Memory B cell (primary cell): ENCODE data around the gene PRKAG1.
A peak's percentile ranks its signal among the peaks of the same experiment; 100 is the strongest.

Experiments
- ATAC-seq: fragments of 150-1000 bp; cut with Tn5 transposase; 2 replicates; pipeline ENCODE4 v1.10.0; 2021; ENCODE audit warnings: low read depth, mild to moderate bottlenecking, moderate library complexity
- DNase-seq, 2 donors: peaks; one replicate each; pipeline ENCODE4 v3.0.0; 2022; ENCODE audit warnings: low spot score in 2 of 2
- H3K27ac Mint-ChIP-seq: one replicate; pipeline ENCODE4 v1.8.0; 2022; ENCODE audit warnings: mild to moderate bottlenecking, moderate library complexity, mixed read lengths
- H3K27me3 Mint-ChIP-seq: one replicate; pipeline ENCODE4 v1.8.0; 2022; ENCODE audit warnings: mixed read lengths
- H3K36me3 Mint-ChIP-seq: one replicate; pipeline ENCODE4 v1.8.0; 2022; ENCODE audit warnings: mild to moderate bottlenecking, mixed read lengths
- H3K4me1 Mint-ChIP-seq: one replicate; pipeline ENCODE4 v1.8.0; 2022; ENCODE audit warnings: mixed read lengths
- H3K4me3 Mint-ChIP-seq: one replicate; pipeline ENCODE4 v1.8.0; 2022; ENCODE audit warnings: mild to moderate bottlenecking, moderate library complexity, mixed read lengths
- H3K9me3 Mint-ChIP-seq: one replicate; pipeline ENCODE4 v1.8.0; 2022; ENCODE audit warnings: mixed read lengths

The PRKAG1 gene

GRCh38 chr12:49030714-49031572 is 12.4 kb upstream of the PRKAG1 start:
- no peak overlapping the region for H3K27ac Mint-ChIP-seq
- H3K4me1 Mint-ChIP-seq, result peaks cover 2% of the 10 kb centered on the region
- H3K36me3 Mint-ChIP-seq, result peaks cover 19% of the 10 kb centered on the region
- no peak for ATAC-seq
- DNase-seq, result no peak
- no peak overlapping the region for H3K4me3 Mint-ChIP-seq
- H3K9me3 Mint-ChIP-seq, result no peaks in the 10 kb centered on the region
- no peaks in the 10 kb centered on the region for H3K27me3 Mint-ChIP-seq

GRCh38 chr12:49030119-49030518 is 11.5 kb upstream of the PRKAG1 start:
- ATAC-seq (no peak), DNase-seq (no peak)
- H3K27ac Mint-ChIP-seq, result peak overlapping the region; percentile 20
- H3K4me3 Mint-ChIP-seq, result no peak overlapping the region
- H3K9me3 Mint-ChIP-seq, result no peaks in the 10 kb centered on the region
- peaks cover 22% of the 10 kb centered on the region for H3K36me3 Mint-ChIP-seq
- H3K4me1 Mint-ChIP-seq, result peaks cover 2% of the 10 kb centered on the region
- H3K27me3 Mint-ChIP-seq, result no peaks in the 10 kb centered on the region

GRCh38 chr12:49028666-49029275 is 10.2 kb upstream of the PRKAG1 start:
- DNase-seq, result no peak
- no peaks in the 10 kb centered on the region for H3K27me3 Mint-ChIP-seq
- no peaks in the 10 kb centered on the region for H3K9me3 Mint-ChIP-seq
- H3K4me3 Mint-ChIP-seq, result no peak overlapping the region
- no peak for ATAC-seq
- H3K27ac Mint-ChIP-seq, result no peak overlapping the region
- H3K4me1 Mint-ChIP-seq, result peaks cover under 1% of the 10 kb centered on the region
- H3K36me3 Mint-ChIP-seq, result peaks cover 23% of the 10 kb centered on the region

GRCh38 chr12:49027846-49028555 is 9.4 kb upstream of the PRKAG1 start:
- no peak for ATAC-seq
- H3K4me3 Mint-ChIP-seq, result no peak overlapping the region

GRCh38 chr12:49026678-49027480 is 8.3 kb upstream of the PRKAG1 start:
- no peaks in the 10 kb centered on the region for H3K9me3 Mint-ChIP-seq
- H3K4me1 Mint-ChIP-seq, result no peaks in the 10 kb centered on the region
- H3K27ac Mint-ChIP-seq, result no peak overlapping the region
- H3K4me3 Mint-ChIP-seq, result no peak overlapping the region
- DNase-seq (no peak), ATAC-seq (no peak)
- H3K27me3 Mint-ChIP-seq, result no peaks in the 10 kb centered on the region
- peaks cover 27% of the 10 kb centered on the region for H3K36me3 Mint-ChIP-seq

More at GRCh38 chr12:49027846-49028555, 9.4 kb upstream of the PRKAG1 start:
- no peak overlapping the region for H3K27ac Mint-ChIP-seq
- H3K4me1 Mint-ChIP-seq, result no peaks in the 10 kb centered on the region
- no peak for DNase-seq
- peaks cover 21% of the 10 kb centered on the region for H3K36me3 Mint-ChIP-seq
- no peaks in the 10 kb centered on the region for H3K27me3 Mint-ChIP-seq
- no peaks in the 10 kb centered on the region for H3K9me3 Mint-ChIP-seq

GRCh38 chr12:49026101-49026500 is 7.5 kb upstream of the PRKAG1 start:
- ATAC-seq, result no peak
- H3K36me3 Mint-ChIP-seq, result peaks cover 30% of the 10 kb centered on the region
- H3K4me3 Mint-ChIP-seq, result no peak overlapping the region
- H3K27me3 Mint-ChIP-seq, result no peaks in the 10 kb centered on the region
- DNase-seq, result no peak
- H3K27ac Mint-ChIP-seq, result no peak overlapping the region
- H3K9me3 Mint-ChIP-seq, result no peaks in the 10 kb centered on the region
- H3K4me1 Mint-ChIP-seq, result no peaks in the 10 kb centered on the region

- H3K36me3 Mint-ChIP-seq, result peaks cover 30% of the 10 kb centered on the region
- no peaks in the 10 kb centered on the region for H3K27me3 Mint-ChIP-seq
- no peaks in the 10 kb centered on the region for H3K9me3 Mint-ChIP-seq
- DNase-seq (no peak), ATAC-seq (no peak)
- no peak overlapping the region for H3K4me3 Mint-ChIP-seq
- no peak overlapping the region for H3K27ac Mint-ChIP-seq
- no peaks in the 10 kb centered on the region for H3K4me1 Mint-ChIP-seq
Observed at GRCh38 chr12:49025463-49025862, 6.9 kb upstream of the PRKAG1 start.

- Mint-ChIP-seq H3K9me3 (no peaks in the 10 kb centered on the region), H3K4me1 (peaks cover 5% of the 10 kb centered on the region), H3K36me3 (peaks cover 30% of the 10 kb centered on the region), H3K4me3 (no peak overlapping the region), H3K27me3 (no peaks in the 10 kb centered on the region), H3K27ac (peak overlapping the region; percentile 31)
- ATAC-seq (no peak), DNase-seq (no peak)
Observed at GRCh38 chr12:49024543-49024942, 6.0 kb upstream of the PRKAG1 start.

GRCh38 chr12:49023812-49024211 is 5.2 kb upstream of the PRKAG1 start:
- ATAC-seq, result no peak
- no peak overlapping the region for H3K4me3 Mint-ChIP-seq
- DNase-seq, result no peak
- no peaks in the 10 kb centered on the region for H3K27me3 Mint-ChIP-seq
- H3K27ac Mint-ChIP-seq, result no peak overlapping the region
- H3K4me1 Mint-ChIP-seq, result peaks cover 9% of the 10 kb centered on the region
- H3K9me3 Mint-ChIP-seq, result no peaks in the 10 kb centered on the region
- peaks cover 28% of the 10 kb centered on the region for H3K36me3 Mint-ChIP-seq

- Mint-ChIP-seq H3K36me3 (peaks cover 23% of the 10 kb centered on the region), H3K9me3 (no peaks in the 10 kb centered on the region), H3K27ac (peak overlapping the region; percentile 71), H3K4me3 (no peak overlapping the region), H3K27me3 (no peaks in the 10 kb centered on the region), H3K4me1 (peaks cover 12% of the 10 kb centered on the region)
- ATAC-seq, result no peak
- no peak for DNase-seq
Observed at GRCh38 chr12:49022558-49023178, 4.1 kb upstream of the PRKAG1 start.

GRCh38 chr12:49021292-49021915 is 2.8 kb upstream of the PRKAG1 start:
- Mint-ChIP-seq H3K4me1 (peaks cover 18% of the 10 kb centered on the region), H3K9me3 (no peaks in the 10 kb centered on the region), H3K27ac (peak overlapping the region; percentile 85), H3K4me3 (no peak overlapping the region), H3K27me3 (no peaks in the 10 kb centered on the region), H3K36me3 (peaks cover 27% of the 10 kb centered on the region)
- no peak for ATAC-seq
- DNase-seq, result no peak

- H3K9me3 Mint-ChIP-seq, result no peaks in the 10 kb centered on the region
- H3K4me3 Mint-ChIP-seq, result no peak overlapping the region
- DNase-seq (no peak), ATAC-seq (no peak)
- peak overlapping the region; percentile 85 for H3K27ac Mint-ChIP-seq
- H3K4me1 Mint-ChIP-seq, result peaks cover 21% of the 10 kb centered on the region
- H3K36me3 Mint-ChIP-seq, result peaks cover 26% of the 10 kb centered on the region
- H3K27me3 Mint-ChIP-seq, result no peaks in the 10 kb centered on the region
Observed at GRCh38 chr12:49020441-49020840, 1.9 kb upstream of the PRKAG1 start.
